SK-N-SH treated with all-trans-retinoic acid at 6 μM for 48 hours (cell line): ENCODE measurements around the gene ADK.

ENCODE experiments used
- ARNTL ChIP-seq: fragments of 450-650 bp; formaldehyde crosslinking; IDR thresholded peaks from 2 replicates; pipeline ENCODE4 v1.5.0; 2020; ENCODE audit warnings: low read depth, mild to moderate bottlenecking, moderate library complexity, borderline replicate concordance
- BACH2 ChIP-seq: fragments of 250-450 bp; sonication (Bioruptor Pico); IDR thresholded peaks from 2 replicates; pipeline ENCODE4 v1.9.0; 2021; ENCODE audit warnings: mild to moderate bottlenecking, borderline replicate concordance
- GLIS3 ChIP-seq: fragments of 250-450 bp; sonication (Bioruptor Pico); IDR thresholded peaks from 2 replicates; pipeline ENCODE4 v1.5.0; 2020; ENCODE audit warnings: mild to moderate bottlenecking, moderate library complexity
- ISL1 ChIP-seq: fragments of 250-450 bp; sonication (Bioruptor Pico); IDR thresholded peaks from 2 replicates; pipeline ENCODE4 v2.1.2; 2022; ENCODE audit warnings: mild to moderate bottlenecking, moderate library complexity
- OSR1 ChIP-seq: fragments of 250-450 bp; sonication (Bioruptor Pico); IDR thresholded peaks from 2 replicates; pipeline ENCODE4 v1.8.0; 2022; ENCODE audit warnings: moderate library complexity, mild to moderate bottlenecking, inconsistent platforms
- PPARA ChIP-seq: fragments of 250-450 bp; sonication (Bioruptor Pico); IDR thresholded peaks from 2 replicates; pipeline ENCODE4 v1.5.0; 2020; ENCODE audit warnings: mild to moderate bottlenecking, borderline replicate concordance
- RARB ChIP-seq: fragments of 250-450 bp; sonication (Bioruptor Pico); IDR thresholded peaks from 2 replicates; pipeline ENCODE4 v1.8.0; 2021; ENCODE audit warnings: mild to moderate bottlenecking, moderate library complexity
- TSHZ2 ChIP-seq: fragments of 250-450 bp; sonication (Bioruptor Pico); IDR thresholded peaks from 2 replicates; pipeline ENCODE4 v1.5.0; 2020; ENCODE audit warnings: mild to moderate bottlenecking, moderate library complexity
- ZC3H10 ChIP-seq: fragments of 250-450 bp; sonication (Bioruptor Pico); IDR thresholded peaks from 2 replicates; pipeline ENCODE4 v1.5.1; 2021; ENCODE audit warnings: mild to moderate bottlenecking, moderate library complexity
- ZFP3 ChIP-seq: fragments of 250-450 bp; sonication (Bioruptor Pico); IDR thresholded peaks from 2 replicates; pipeline ENCODE4 v1.5.0; 2020; ENCODE audit warnings: mild to moderate bottlenecking, moderate library complexity
- ZFP30 ChIP-seq: fragments of 450-650 bp; formaldehyde crosslinking; IDR thresholded peaks from 2 replicates; pipeline ENCODE4 v1.5.0; 2022; ENCODE audit warnings: mild to moderate bottlenecking, moderate library complexity
- ZNF70 ChIP-seq: fragments of 450-650 bp; formaldehyde crosslinking; IDR thresholded peaks from 2 replicates; pipeline ENCODE4 v1.5.0; 2020; ENCODE audit warnings: mild to moderate bottlenecking, moderate library complexity
- TF ChIP-seq, protein P1 (sequence below): fragments of 250-450 bp; sonication (Bioruptor Pico); IDR thresholded peaks from 2 replicates; pipeline ENCODE4 v1.8.0; 2020; ENCODE audit warnings: mild to moderate bottlenecking, moderate library complexity, borderline replicate concordance
- TF ChIP-seq, protein P2 (sequence below): fragments of 250-450 bp; sonication (Bioruptor Pico); IDR thresholded peaks from 2 replicates; pipeline ENCODE4 v1.5.1; 2020; ENCODE audit warnings: low read depth, mild to moderate bottlenecking, moderate library complexity

- TF ChIP-seq ZFP30 (CRISPR knock-in tag) (no peak), ZFP3 (CRISPR knock-in tag) (no peak), OSR1 (CRISPR knock-in tag) (no peak), TSHZ2 (CRISPR knock-in tag) (no peak), ISL1 (CRISPR knock-in tag) (no peak), ZC3H10 (CRISPR knock-in tag) (no peak), PPARA (CRISPR knock-in tag) (no peak), BACH2 (CRISPR knock-in tag) (no peak), RARB (no peak), GLIS3 (CRISPR knock-in tag) (no peak), ARNTL (no peak), ZNF70 (CRISPR knock-in tag) (no peak)
- TF ChIP-seq, protein P1, sequence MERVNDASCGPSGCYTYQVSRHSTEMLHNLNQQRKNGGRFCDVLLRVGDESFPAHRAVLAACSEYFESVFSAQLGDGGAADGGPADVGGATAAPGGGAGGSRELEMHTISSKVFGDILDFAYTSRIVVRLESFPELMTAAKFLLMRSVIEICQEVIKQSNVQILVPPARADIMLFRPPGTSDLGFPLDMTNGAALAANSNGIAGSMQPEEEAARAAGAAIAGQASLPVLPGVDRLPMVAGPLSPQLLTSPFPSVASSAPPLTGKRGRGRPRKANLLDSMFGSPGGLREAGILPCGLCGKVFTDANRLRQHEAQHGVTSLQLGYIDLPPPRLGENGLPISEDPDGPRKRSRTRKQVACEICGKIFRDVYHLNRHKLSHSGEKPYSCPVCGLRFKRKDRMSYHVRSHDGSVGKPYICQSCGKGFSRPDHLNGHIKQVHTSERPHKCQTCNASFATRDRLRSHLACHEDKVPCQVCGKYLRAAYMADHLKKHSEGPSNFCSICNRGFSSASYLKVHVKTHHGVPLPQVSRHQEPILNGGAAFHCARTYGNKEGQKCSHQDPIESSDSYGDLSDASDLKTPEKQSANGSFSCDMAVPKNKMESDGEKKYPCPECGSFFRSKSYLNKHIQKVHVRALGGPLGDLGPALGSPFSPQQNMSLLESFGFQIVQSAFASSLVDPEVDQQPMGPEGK (CRISPR knock-in tag): no peak
- TF ChIP-seq, protein P2, sequence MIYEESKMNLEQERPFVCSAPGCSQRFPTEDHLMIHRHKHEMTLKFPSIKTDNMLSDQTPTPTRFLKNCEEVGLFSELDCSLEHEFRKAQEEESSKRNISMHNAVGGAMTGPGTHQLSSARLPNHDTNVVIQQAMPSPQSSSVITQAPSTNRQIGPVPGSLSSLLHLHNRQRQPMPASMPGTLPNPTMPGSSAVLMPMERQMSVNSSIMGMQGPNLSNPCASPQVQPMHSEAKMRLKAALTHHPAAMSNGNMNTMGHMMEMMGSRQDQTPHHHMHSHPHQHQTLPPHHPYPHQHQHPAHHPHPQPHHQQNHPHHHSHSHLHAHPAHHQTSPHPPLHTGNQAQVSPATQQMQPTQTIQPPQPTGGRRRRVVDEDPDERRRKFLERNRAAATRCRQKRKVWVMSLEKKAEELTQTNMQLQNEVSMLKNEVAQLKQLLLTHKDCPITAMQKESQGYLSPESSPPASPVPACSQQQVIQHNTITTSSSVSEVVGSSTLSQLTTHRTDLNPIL (CRISPR knock-in tag): no peak
Measured at GRCh38 chr10:74322565-74322964, 171.5 kb downstream of the ADK start.
